Type B pancreatic cell (in vitro differentiated cells): Measurements from ENCODE around the gene TPI1. TPM values are rescaled to one million over a fixed set of nuclear protein-coding genes. Genes with fewer than 3 reads are reported as not detected.
"Not testable (repeated sequence)": the region's sequence is repeated elsewhere in the genome, so short reads cannot be mapped to it uniquely, and the experiment has no call there.

Experiments used
- DNase-seq: peaks from one replicate; pipeline ENCODE4 v3.0.0; 2021; ENCODE audit warnings: mixed read lengths; ENCODE audit not compliant: unreplicated experiment; ENCODE audit errors: extremely low spot score
- H3K27ac Mint-ChIP-seq: 2 replicates; pipeline ENCODE4 v1.8.0; 2021; ENCODE audit warnings: mild to moderate bottlenecking, mixed read lengths
- H3K27me3 Mint-ChIP-seq: 2 replicates; pipeline ENCODE4 v1.8.0; 2021; ENCODE audit warnings: mixed read lengths
- H3K36me3 Mint-ChIP-seq: 2 replicates; pipeline ENCODE4 v1.8.0; 2021; ENCODE audit warnings: mixed read lengths
- H3K4me1 Mint-ChIP-seq: one replicate; pipeline ENCODE4 v1.8.0; 2021; ENCODE audit warnings: mixed read lengths; ENCODE audit not compliant: unreplicated experiment
- H3K4me3 Mint-ChIP-seq: 2 replicates; pipeline ENCODE4 v1.8.0; 2021; ENCODE audit warnings: mild to moderate bottlenecking, mixed read lengths
- H3K9me3 Mint-ChIP-seq: 2 replicates; pipeline ENCODE4 v1.8.0; 2021; ENCODE audit warnings: mixed read lengths
- CTCF ChIP-seq: fragments of 200-600 bp; sonication (generic); conservative IDR thresholded peaks from 2 replicates; pipeline ENCODE4 v1.5.0; 2021; ENCODE audit warnings: antibody characterized with exemption, mild to moderate bottlenecking
- total RNA-seq: library from RNA; stranded (reverse); gene quantifications from 2 replicates; pipeline ENCODE4 v1.2.1, GENCODE V29; 2021; ENCODE audit warnings: low replicate concordance

Gene TPI1
- total RNA-seq, 1 donor from 2014 or later = 565 TPM

GRCh38 chr12:6883252-6883651 lies 15.9 kb downstream of the TPI1 start:
- peaks cover under 1% of the 10 kb centered on the region for H3K4me1 Mint-ChIP-seq
- no peak overlapping the region for H3K4me3 Mint-ChIP-seq
- H3K9me3 Mint-ChIP-seq = no peaks in the 10 kb centered on the region
- H3K27me3 Mint-ChIP-seq = no peaks in the 10 kb centered on the region
- DNase-seq = no peak
- TF ChIP-seq CTCF = no peak
- no peak overlapping the region for H3K27ac Mint-ChIP-seq
- peaks cover 3% of the 10 kb centered on the region for H3K36me3 Mint-ChIP-seq

- H3K4me3 Mint-ChIP-seq = no peak overlapping the region
- TF ChIP-seq CTCF = no peak
- H3K27ac Mint-ChIP-seq = no peak overlapping the region
- no peak for DNase-seq
- peaks cover 3% of the 10 kb centered on the region for H3K4me1 Mint-ChIP-seq
- H3K36me3 Mint-ChIP-seq = peaks cover 3% of the 10 kb centered on the region
- H3K27me3 Mint-ChIP-seq = no peaks in the 10 kb centered on the region
- no peaks in the 10 kb centered on the region for H3K9me3 Mint-ChIP-seq
Measured at GRCh38 chr12:6883683-6884082, 16.4 kb downstream of the TPI1 start.

GRCh38 chr12:6884539-6884938 lies 17.2 kb downstream of the TPI1 start:
- H3K27ac Mint-ChIP-seq = no peak overlapping the region
- peaks cover 3% of the 10 kb centered on the region for H3K4me1 Mint-ChIP-seq
- TF ChIP-seq CTCF = no peak
- no peak overlapping the region for H3K4me3 Mint-ChIP-seq
- peaks cover 3% of the 10 kb centered on the region for H3K36me3 Mint-ChIP-seq
- no peak for DNase-seq
- H3K9me3 Mint-ChIP-seq = no peaks in the 10 kb centered on the region
- no peaks in the 10 kb centered on the region for H3K27me3 Mint-ChIP-seq

- H3K27me3 Mint-ChIP-seq, H3K4me1 Mint-ChIP-seq, DNase-seq, H3K36me3 Mint-ChIP-seq, H3K9me3 Mint-ChIP-seq: not testable (repeated sequence)
- peak overlapping the region; percentile 100 for H3K27ac Mint-ChIP-seq
- peak overlapping the region; percentile 84 for H3K4me3 Mint-ChIP-seq
Measured at GRCh38 chr12:6886206-6886999, 19.1 kb downstream of the TPI1 start.

GRCh38 chr12:6887460-6887859 lies 20.1 kb downstream of the TPI1 start:
- Mint-ChIP-seq H3K36me3 (peaks cover 3% of the 10 kb centered on the region), H3K27me3 (no peaks in the 10 kb centered on the region), H3K4me1 (peaks cover 8% of the 10 kb centered on the region), H3K4me3 (no peak overlapping the region), H3K27ac (peak overlapping the region; percentile 82), H3K9me3 (no peaks in the 10 kb centered on the region)
- TF ChIP-seq CTCF = no peak
- no peak for DNase-seq

GRCh38 chr12:6888360-6888759 lies 21.0 kb downstream of the TPI1 start:
- DNase-seq = no peak
- H3K4me3 Mint-ChIP-seq = peak overlapping the region; percentile 62
- no peaks in the 10 kb centered on the region for H3K27me3 Mint-ChIP-seq
- H3K9me3 Mint-ChIP-seq = no peaks in the 10 kb centered on the region
- peaks cover 3% of the 10 kb centered on the region for H3K36me3 Mint-ChIP-seq
- H3K4me1 Mint-ChIP-seq = peaks cover 8% of the 10 kb centered on the region
- H3K27ac Mint-ChIP-seq = peak overlapping the region; percentile 71
- TF ChIP-seq CTCF = no peak

- H3K9me3 Mint-ChIP-seq, H3K27me3 Mint-ChIP-seq, H3K36me3 Mint-ChIP-seq, H3K4me1 Mint-ChIP-seq, H3K4me3 Mint-ChIP-seq, DNase-seq: not testable (repeated sequence)
- H3K27ac Mint-ChIP-seq = peak overlapping the region; percentile 71
Measured at GRCh38 chr12:6888794-6889193, 21.5 kb downstream of the TPI1 start.

- not testable (repeated sequence) for H3K9me3 Mint-ChIP-seq, H3K4me1 Mint-ChIP-seq
- H3K4me3 Mint-ChIP-seq = peak overlapping the region; percentile 85
Measured at GRCh38 chr12:6889775-6890573, 22.6 kb downstream of the TPI1 start.

More at GRCh38 chr12:6889775-6890573, 22.6 kb downstream of the TPI1 start:
- peak overlapping the region; percentile 96 for H3K27ac Mint-ChIP-seq
- not testable (repeated sequence) for H3K36me3 Mint-ChIP-seq, H3K27me3 Mint-ChIP-seq, DNase-seq
